LNCaP clone FGC (cell line): Measurements from ENCODE around the gene LY6G6F.
A peak's percentile ranks its signal among the peaks of the same experiment; 100 is the strongest.

ENCODE experiments used
- DNase-seq: peaks from one replicate; pipeline ENCODE4 v3.0.0-alpha.2; 2011; ENCODE audit warnings: low read depth
- H3K4me3 ChIP-seq: 2 replicates; pipeline ENCODE4 v1.5.1; 2011; ENCODE audit warnings: mild to moderate bottlenecking, low read depth, low read length, control low read depth
- TF ChIP-seq, protein P1 (sequence below): IDR thresholded peaks from 2 replicates; pipeline ENCODE4 v1.5.1; 2012; ENCODE audit warnings: mild to moderate bottlenecking; ENCODE audit not compliant: control insufficient read depth, insufficient read depth; ENCODE audit errors: extremely low read depth

The LY6G6F gene

DNA sequence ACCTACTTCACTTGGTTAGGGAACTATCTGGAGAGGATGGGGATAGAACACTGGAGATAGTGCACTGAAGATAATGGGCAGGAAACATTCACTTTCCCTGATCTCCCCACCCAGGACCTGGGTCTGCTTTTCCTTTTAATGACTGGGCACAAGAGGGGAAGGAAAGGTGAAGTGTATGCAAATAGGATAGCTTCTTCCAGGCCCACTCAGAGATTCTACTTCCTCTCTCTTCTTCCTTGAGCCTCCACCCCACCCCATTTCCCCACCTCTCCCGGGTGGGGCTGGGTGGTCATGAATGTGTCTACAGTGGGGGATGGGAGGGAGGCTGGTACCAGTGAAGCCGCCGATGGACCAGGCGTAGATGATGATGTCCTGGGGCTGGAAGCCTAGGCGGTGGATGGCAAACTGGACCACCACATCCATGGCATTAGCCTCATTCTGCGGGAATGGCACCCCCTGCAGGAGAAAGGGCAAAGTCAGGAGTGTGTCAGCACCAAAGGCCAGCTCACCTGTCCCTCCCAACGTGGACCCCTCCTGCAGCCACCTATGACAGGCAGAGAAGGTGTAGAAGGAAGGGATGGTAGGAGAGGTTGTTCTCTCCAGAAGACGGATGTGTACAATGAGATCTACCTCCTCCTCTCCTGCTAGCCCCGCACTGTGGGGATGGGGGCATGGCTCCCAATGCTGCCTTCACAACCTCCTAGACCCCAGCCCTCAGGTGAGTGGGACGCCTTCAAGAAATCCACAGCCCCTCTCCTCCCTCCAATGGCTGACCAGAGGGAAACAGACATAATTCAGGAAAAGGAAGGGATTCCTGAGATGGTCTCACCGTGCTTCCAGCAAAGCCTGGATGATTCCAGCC lies 17.2 kb upstream of the LY6G6F start:
- DNase-seq: no peak
- no peak overlapping the region for H3K4me3 ChIP-seq
- TF ChIP-seq, protein P1, sequence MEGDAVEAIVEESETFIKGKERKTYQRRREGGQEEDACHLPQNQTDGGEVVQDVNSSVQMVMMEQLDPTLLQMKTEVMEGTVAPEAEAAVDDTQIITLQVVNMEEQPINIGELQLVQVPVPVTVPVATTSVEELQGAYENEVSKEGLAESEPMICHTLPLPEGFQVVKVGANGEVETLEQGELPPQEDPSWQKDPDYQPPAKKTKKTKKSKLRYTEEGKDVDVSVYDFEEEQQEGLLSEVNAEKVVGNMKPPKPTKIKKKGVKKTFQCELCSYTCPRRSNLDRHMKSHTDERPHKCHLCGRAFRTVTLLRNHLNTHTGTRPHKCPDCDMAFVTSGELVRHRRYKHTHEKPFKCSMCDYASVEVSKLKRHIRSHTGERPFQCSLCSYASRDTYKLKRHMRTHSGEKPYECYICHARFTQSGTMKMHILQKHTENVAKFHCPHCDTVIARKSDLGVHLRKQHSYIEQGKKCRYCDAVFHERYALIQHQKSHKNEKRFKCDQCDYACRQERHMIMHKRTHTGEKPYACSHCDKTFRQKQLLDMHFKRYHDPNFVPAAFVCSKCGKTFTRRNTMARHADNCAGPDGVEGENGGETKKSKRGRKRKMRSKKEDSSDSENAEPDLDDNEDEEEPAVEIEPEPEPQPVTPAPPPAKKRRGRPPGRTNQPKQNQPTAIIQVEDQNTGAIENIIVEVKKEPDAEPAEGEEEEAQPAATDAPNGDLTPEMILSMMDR: peak; percentile 42

DNA sequence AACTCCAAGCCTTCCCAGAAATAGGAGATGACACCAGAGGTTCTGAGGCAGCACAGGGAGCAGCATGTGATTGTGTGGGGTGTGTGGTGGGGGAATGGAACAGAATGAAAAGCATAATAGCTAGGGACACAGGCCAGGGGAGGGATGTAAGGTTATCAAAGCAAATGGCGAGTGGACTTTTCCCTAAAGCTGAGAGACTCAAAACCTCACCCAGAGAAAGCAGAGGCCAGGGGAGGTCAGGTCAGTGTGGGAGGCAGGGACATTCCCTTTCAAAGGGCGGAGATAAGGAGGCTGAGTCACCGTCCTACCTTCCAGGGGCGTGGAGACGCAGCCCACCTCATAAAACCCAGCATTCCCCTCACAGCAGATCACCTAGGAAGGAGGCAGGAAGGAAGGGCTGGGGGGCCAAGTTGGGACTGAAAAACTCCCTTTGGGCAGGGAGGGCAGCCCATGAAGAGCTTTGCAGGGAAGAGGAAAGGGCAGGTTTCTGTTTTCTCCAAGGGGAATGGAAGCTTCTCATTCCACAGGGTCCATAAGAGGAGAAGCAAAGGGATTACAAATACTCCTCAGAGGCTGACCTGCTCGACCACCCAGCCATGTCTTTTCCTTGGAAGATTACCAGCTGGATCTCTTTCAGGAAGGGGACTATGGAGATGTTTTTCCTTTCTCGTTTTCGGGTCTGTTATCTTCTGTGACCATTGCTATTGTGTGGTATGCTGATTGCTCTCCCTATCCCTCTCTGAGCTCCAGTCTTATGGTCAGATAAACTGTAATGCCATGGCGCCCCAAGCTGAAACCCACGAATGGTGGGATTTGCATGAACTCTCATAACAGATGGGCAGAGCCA lies 16.2 kb upstream of the LY6G6F start:
- H3K4me3 ChIP-seq: no peak overlapping the region
- TF ChIP-seq, protein P1: no peak
- DNase-seq: no peak

DNA sequence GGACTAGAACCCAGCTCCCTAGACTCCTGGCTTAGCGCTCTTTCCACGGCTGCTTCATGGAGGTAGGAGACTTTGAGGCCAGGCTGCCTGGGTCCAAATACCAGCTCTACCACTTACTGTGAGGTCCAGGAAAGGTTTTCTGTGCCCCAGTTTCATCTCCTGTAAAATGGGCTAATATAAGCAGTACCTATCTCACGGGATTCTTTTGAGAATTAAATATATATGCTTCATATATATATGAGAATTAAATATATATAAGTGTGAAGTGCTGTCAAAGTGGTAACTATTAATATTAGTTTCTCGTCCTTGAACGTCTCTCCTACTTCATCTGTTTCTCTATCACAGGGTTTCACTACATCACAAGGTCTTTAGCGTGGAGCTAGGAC lies 15.6 kb upstream of the LY6G6F start:
- no peak overlapping the region for H3K4me3 ChIP-seq
- no peak for DNase-seq
- TF ChIP-seq, protein P1: no peak

DNA sequence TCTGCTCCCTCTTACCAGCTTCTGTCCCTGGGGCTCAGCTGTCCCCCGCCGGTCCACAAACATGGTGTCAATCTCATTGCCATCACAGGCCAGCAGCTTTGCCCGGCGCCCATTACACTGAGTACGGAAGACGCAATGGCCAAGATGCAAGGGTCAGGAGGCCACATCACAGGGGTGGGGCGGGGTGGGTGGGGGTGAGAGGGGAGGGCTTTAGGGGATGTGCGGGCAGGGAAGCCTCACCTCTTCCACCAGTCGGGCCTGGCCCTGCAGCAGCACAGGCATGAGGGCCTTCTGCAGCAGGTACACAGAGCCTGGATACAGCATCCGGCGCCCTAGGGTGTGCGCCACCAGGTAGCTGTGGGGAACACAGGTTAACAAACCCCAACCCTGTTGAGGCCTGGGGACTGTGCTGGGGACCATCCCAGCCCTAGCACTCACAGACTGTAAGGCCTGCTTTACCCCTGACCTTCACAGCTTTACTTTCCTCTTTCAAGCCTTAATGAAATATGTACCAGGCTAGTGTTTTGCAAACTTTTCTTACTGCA lies 15.0 kb upstream of the LY6G6F start:
- H3K4me3 ChIP-seq: no peak overlapping the region
- DNase-seq: no peak
- TF ChIP-seq, protein P1: no peak

DNA sequence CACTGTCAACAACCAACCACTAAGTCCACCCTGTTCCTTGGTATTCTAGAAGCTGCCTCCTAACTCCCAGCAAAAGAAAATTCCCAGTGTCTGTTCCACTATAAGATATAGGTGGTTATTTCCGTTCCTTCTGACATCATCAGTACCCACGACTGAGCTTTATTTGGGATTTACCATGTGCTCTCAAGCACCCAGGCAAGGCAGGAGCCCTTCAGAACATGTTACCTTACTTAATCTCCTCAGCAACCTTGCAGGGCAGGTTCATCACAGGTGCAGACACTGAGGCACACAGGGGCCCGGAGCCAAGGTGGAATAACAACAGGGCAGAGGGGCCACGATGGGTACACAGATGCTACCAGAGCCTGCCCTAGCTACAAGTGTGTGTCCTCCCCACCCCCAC lies 14.3 kb upstream of the LY6G6F start:
- no peak overlapping the region for H3K4me3 ChIP-seq

DNA sequence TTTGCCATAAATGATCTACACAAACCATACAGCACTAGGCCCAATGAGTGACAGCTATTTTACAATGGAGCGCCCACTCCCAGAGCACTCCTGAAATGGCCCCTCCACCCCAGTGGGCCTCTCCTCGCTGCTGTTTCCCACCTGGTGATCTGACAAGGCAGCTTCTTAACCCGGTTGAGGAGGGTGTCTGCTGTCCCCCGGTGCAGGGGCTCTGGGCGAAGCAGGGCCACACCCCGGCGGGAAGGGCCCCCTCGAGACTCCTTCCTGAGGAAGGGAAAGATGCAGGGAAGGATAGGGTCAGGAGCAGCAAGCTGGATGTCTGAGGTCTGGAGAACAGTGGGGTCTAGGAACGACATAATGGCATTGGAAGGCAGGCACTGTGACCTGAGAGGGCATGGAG lies 13.8 kb upstream of the LY6G6F start:
- DNase-seq: no peak
- no peak overlapping the region for H3K4me3 ChIP-seq
- TF ChIP-seq, protein P1: no peak

More for the DNA sequence above, 14.3 kb upstream of the LY6G6F start:
- TF ChIP-seq, protein P1: no peak
- DNase-seq: no peak
